ENCODE data around the gene SNAPC3.
A peak's percentile ranks its signal among the peaks of the same experiment; 100 is the strongest.

Gene SNAPC3

DNA sequence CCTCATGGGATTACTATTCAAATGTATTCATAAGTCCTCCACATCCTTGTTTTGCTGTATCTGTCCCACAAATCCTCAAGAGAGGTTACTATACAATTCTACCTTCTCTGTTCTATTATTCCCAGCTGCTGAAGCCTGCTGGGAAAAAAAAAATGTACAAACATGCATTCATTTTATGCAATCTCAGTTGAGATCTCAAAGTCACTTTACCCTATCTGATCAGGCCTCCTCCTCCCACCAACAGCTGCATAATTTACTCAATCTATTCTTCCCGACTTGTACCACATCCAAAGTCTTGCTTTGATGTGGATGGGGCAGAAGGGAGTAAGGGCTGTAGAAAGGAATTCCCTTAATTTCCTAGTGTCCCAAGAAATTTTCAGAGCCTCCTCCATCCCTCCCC lies 59.5 kb downstream of the SNAPC3 start:
- DNase-seq, result no peak
- H3K14ac ChIP-seq (ENCODE audit: low read length in 2 of 2), result no peak overlapping the region

DNA sequence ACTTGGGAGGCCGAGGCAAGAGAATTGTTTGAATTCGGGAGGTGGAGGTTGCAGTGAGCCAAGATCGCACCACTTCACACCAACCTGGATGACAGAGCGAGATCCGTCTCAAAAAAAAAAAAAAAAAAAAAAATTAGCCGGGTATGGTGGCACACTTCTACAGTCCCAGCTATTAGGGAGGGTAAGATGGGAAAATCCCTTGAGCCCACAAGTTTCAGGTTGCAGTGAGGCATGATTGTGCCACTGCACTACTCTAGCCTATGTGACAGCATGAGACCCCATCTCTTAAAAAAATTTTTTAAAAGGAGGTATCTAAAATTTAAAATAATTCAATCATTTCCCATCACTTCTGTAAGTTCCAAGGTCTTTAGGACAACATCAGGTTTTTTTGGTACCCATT lies 62.1 kb downstream of the SNAPC3 start:
- H2BK120ac ChIP-seq (ENCODE audit: low read depth, low read length), result no peak overlapping the region
- no peak overlapping the region for H3K27ac ChIP-seq (ENCODE audit: low read length, poor library complexity, severe bottlenecking)
- no peak overlapping the region for H3K4ac ChIP-seq (ENCODE audit: low read depth in 1 of 2, low read length in 2 of 2)
- no peak overlapping the region for H3K9ac ChIP-seq (ENCODE audit: low read length)
- no peak overlapping the region for H2AFZ ChIP-seq (ENCODE audit: low read depth, low read length)
- no peak overlapping the region for H2AK5ac ChIP-seq (ENCODE audit: low read length, severe bottlenecking)
- no peak overlapping the region for H3K4me3 ChIP-seq (ENCODE audit: insufficient read depth in 1 of 2, low read depth in 1 of 2, low read length in 2 of 2)
- no peak overlapping the region for H4K8ac ChIP-seq (ENCODE audit: low read length)
- WGBS, result 100% methylated on average over 6 of the region's 6 CpGs
- no peak overlapping the region for H3K14ac ChIP-seq (ENCODE audit: low read length in 2 of 2)
- no peak overlapping the region for H3K18ac ChIP-seq (ENCODE audit: low read depth in 1 of 2, low read length in 2 of 2)
- H2BK5ac ChIP-seq (ENCODE audit: low read depth, low read length, poor library complexity, severe bottlenecking), result no peak overlapping the region
- H3K27me3 ChIP-seq (ENCODE audit: control insufficient read depth in 1 of 2, insufficient read depth in 1 of 2, low read length in 2 of 2), result no peaks in the 10 kb centered on the region
- no peak overlapping the region for H3K23ac ChIP-seq (ENCODE audit: low read length in 2 of 2)
- no peaks in the 10 kb centered on the region for H3K9me3 ChIP-seq (ENCODE audit: control insufficient read depth, low read length)
- peaks cover 3 to 30% of the 10 kb centered on the region in 2 experiments for H3K36me3 ChIP-seq (ENCODE audit: control insufficient read depth in 1 of 2, insufficient read depth in 2 of 2, low read depth in 1 of 2, low read length in 2 of 2)
- no peak for DNase-seq
- H2BK12ac ChIP-seq (ENCODE audit: low read length in 2 of 2), result no peak overlapping the region
- H3K4me2 ChIP-seq (ENCODE audit: low read length, poor library complexity, severe bottlenecking), result no peak overlapping the region
- no peak overlapping the region for H4K91ac ChIP-seq (ENCODE audit: low read length)
- peaks cover 3% of the 10 kb centered on the region for H3K4me1 ChIP-seq (ENCODE audit: control insufficient read depth, insufficient read depth, low read depth, low read length)
- peaks cover 8% of the 10 kb centered on the region for H3K79me1 ChIP-seq (replicated peaks; ENCODE audit: low read length, poor library complexity, severe bottlenecking)
- no peak overlapping the region for H2BK15ac ChIP-seq (ENCODE audit: low read depth, poor library complexity, severe bottlenecking)

More for the DNA sequence above, 59.5 kb downstream of the SNAPC3 start:
- H3K27ac ChIP-seq (ENCODE audit: low read length, poor library complexity, severe bottlenecking), result no peak overlapping the region
- no peak overlapping the region for H4K91ac ChIP-seq (ENCODE audit: low read length)
- no peak overlapping the region for H2AFZ ChIP-seq (ENCODE audit: low read depth, low read length)
- H2AK5ac ChIP-seq (ENCODE audit: low read length, severe bottlenecking), result no peak overlapping the region
- no peak overlapping the region for H3K4me3 ChIP-seq (ENCODE audit: insufficient read depth in 1 of 2, low read depth in 1 of 2, low read length in 2 of 2)
- peaks cover 3% of the 10 kb centered on the region for H3K4me1 ChIP-seq (ENCODE audit: control insufficient read depth, insufficient read depth, low read depth, low read length)
- no CpG with 5 or more reads among the region's 1 CpG for WGBS
- no peak overlapping the region for H2BK5ac ChIP-seq (ENCODE audit: low read depth, low read length, poor library complexity, severe bottlenecking)
- H3K36me3 ChIP-seq (ENCODE audit: control insufficient read depth in 1 of 2, insufficient read depth in 2 of 2, low read depth in 1 of 2, low read length in 2 of 2), result peaks cover 3 to 22% of the 10 kb centered on the region in 2 experiments
- H2BK12ac ChIP-seq (ENCODE audit: low read length in 2 of 2), result no peak overlapping the region
- H3K79me1 ChIP-seq (replicated peaks; ENCODE audit: low read length, poor library complexity, severe bottlenecking), result peaks cover 9% of the 10 kb centered on the region
- no peaks in the 10 kb centered on the region for H3K9me3 ChIP-seq (ENCODE audit: control insufficient read depth, low read length)
- H3K23ac ChIP-seq (ENCODE audit: low read length in 2 of 2), result no peak overlapping the region
- H4K8ac ChIP-seq (ENCODE audit: low read length), result no peak overlapping the region
- no peaks in the 10 kb centered on the region for H3K27me3 ChIP-seq (ENCODE audit: control insufficient read depth in 1 of 2, insufficient read depth in 1 of 2, low read length in 2 of 2)
- no peak overlapping the region for H2BK15ac ChIP-seq (ENCODE audit: low read depth, poor library complexity, severe bottlenecking)
- no peak overlapping the region for H2BK120ac ChIP-seq (ENCODE audit: low read depth, low read length)
- no peak overlapping the region for H3K4ac ChIP-seq (ENCODE audit: low read depth in 1 of 2, low read length in 2 of 2)
- no peak overlapping the region for H3K4me2 ChIP-seq (ENCODE audit: low read length, poor library complexity, severe bottlenecking)
- no peak overlapping the region for H3K9ac ChIP-seq (ENCODE audit: low read length)
- H3K18ac ChIP-seq (ENCODE audit: low read depth in 1 of 2, low read length in 2 of 2), result no peak overlapping the region

DNA sequence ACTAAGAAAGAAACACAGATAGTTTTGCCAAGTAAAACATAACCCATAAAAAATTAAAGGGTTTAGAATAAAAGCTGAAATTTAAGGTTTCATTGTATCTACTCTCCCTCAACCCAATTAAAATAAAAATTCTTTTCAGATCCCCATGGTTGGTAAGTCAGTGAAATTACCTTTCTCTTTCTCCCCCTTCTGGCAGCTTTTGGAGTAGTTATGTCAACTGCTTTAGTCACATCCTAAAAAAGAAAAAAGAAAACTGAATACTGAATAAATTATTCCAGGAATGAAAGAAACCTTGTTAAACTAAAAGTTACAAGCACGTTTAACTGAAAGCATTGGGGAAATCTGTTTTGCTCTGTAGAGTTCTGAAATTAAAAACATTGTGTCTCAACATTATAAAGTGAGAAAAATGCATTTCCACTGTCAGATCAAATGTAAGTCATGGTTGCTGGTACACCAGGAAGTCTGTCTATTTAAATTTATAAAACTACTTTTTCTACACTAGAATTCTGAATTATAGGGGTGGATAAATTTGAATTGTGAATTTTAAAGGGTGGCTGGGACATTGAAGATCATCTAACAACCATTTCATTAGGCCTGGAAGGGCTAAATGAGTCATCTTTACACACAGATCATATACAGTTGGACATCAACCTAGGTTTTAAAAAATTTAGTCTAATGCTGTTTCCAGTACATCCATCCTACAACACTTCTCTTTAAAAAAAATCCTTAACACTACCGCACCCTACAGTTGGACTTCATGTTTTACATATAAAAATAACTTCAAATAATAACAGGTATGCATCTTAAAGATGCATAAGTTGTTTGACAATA lies 63.4 kb downstream of the SNAPC3 start:
- Histone ChIP-seq H3K27ac (ENCODE audit: low read length, poor library complexity, severe bottlenecking) (no peak overlapping the region), H2BK12ac (ENCODE audit: low read length in 2 of 2) (no peak overlapping the region), H2BK15ac (ENCODE audit: low read depth, poor library complexity, severe bottlenecking) (no peak overlapping the region), H3K27me3 (ENCODE audit: control insufficient read depth in 1 of 2, insufficient read depth in 1 of 2, low read length in 2 of 2) (no peaks in the 10 kb centered on the region), H2AK5ac (ENCODE audit: low read length, severe bottlenecking) (no peak overlapping the region), H2AFZ (ENCODE audit: low read depth, low read length) (no peak overlapping the region), H3K4me3 (ENCODE audit: insufficient read depth in 1 of 2, low read depth in 1 of 2, low read length in 2 of 2) (no peak overlapping the region), H2BK120ac (ENCODE audit: low read depth, low read length) (no peak overlapping the region), H3K36me3 (ENCODE audit: control insufficient read depth in 1 of 2, insufficient read depth in 2 of 2, low read depth in 1 of 2, low read length in 2 of 2) (peaks cover 3 to 23% of the 10 kb centered on the region in 2 experiments), H3K79me1 (replicated peaks; ENCODE audit: low read length, poor library complexity, severe bottlenecking) (peaks cover 5% of the 10 kb centered on the region), H2BK5ac (ENCODE audit: low read depth, low read length, poor library complexity, severe bottlenecking) (no peak overlapping the region), H3K23ac (ENCODE audit: low read length in 2 of 2) (no peak overlapping the region), H3K4me1 (ENCODE audit: control insufficient read depth, insufficient read depth, low read depth, low read length) (no peaks in the 10 kb centered on the region), H3K14ac (ENCODE audit: low read length in 2 of 2) (no peak overlapping the region), H3K9ac (ENCODE audit: low read length) (peak overlapping the region; percentile 3), H4K91ac (ENCODE audit: low read length) (no peak overlapping the region), H4K8ac (ENCODE audit: low read length) (no peak overlapping the region), H3K4me2 (ENCODE audit: low read length, poor library complexity, severe bottlenecking) (no peak overlapping the region), H3K18ac (ENCODE audit: low read depth in 1 of 2, low read length in 2 of 2) (no peak overlapping the region), H3K9me3 (ENCODE audit: control insufficient read depth, low read length) (no peaks in the 10 kb centered on the region), H3K4ac (ENCODE audit: low read depth in 1 of 2, low read length in 2 of 2) (no peak overlapping the region)
- DNase-seq, result peak; percentile 42
- WGBS, result 100% methylated on average over 1 of the region's 2 CpGs

GRCh38 chr9:15491950-15492349 lies 69.3 kb downstream of the SNAPC3 start:
- Histone ChIP-seq H4K91ac (ENCODE audit: low read length) (no peak overlapping the region), H4K8ac (ENCODE audit: low read length) (no peak overlapping the region), H2BK120ac (ENCODE audit: low read depth, low read length) (no peak overlapping the region), H3K9me3 (ENCODE audit: control insufficient read depth, low read length) (no peaks in the 10 kb centered on the region), H3K4me2 (ENCODE audit: low read length, poor library complexity, severe bottlenecking) (no peak overlapping the region), H3K9ac (ENCODE audit: low read length) (no peak overlapping the region), H3K27me3 (ENCODE audit: control insufficient read depth in 1 of 2, insufficient read depth in 1 of 2, low read length in 2 of 2) (no peaks in the 10 kb centered on the region), H3K18ac (ENCODE audit: low read depth in 1 of 2, low read length in 2 of 2) (no peak overlapping the region), H2BK5ac (ENCODE audit: low read depth, low read length, poor library complexity, severe bottlenecking) (no peak overlapping the region), H2BK15ac (ENCODE audit: low read depth, poor library complexity, severe bottlenecking) (no peak overlapping the region), H2BK12ac (ENCODE audit: low read length in 2 of 2) (no peak overlapping the region), H3K4me1 (ENCODE audit: control insufficient read depth, insufficient read depth, low read depth, low read length) (no peaks in the 10 kb centered on the region), H3K4ac (ENCODE audit: low read depth in 1 of 2, low read length in 2 of 2) (no peak overlapping the region), H3K36me3 (ENCODE audit: control insufficient read depth in 1 of 2, insufficient read depth in 2 of 2, low read depth in 1 of 2, low read length in 2 of 2) (peaks cover 9 to 17% of the 10 kb centered on the region in 2 experiments), H2AK5ac (ENCODE audit: low read length, severe bottlenecking) (no peak overlapping the region), H3K14ac (ENCODE audit: low read length in 2 of 2) (no peak overlapping the region), H3K4me3 (ENCODE audit: insufficient read depth in 1 of 2, low read depth in 1 of 2, low read length in 2 of 2) (no peak overlapping the region), H2AFZ (ENCODE audit: low read depth, low read length) (no peak overlapping the region), H3K23ac (ENCODE audit: low read length in 2 of 2) (no peak overlapping the region), H3K27ac (ENCODE audit: low read length, poor library complexity, severe bottlenecking) (no peak overlapping the region), H3K79me1 (replicated peaks; ENCODE audit: low read length, poor library complexity, severe bottlenecking) (peaks cover 19% of the 10 kb centered on the region)
- DNase-seq, result no peak
- WGBS, result 100% methylated on average over 1 of the region's 1 CpG

Data from mesenchymal stem cell (in vitro differentiated cells and primary cell).